Hepatocyte (in vitro differentiated cells): Measurements from ENCODE around the gene NUP85.

ENCODE experiments used
- EZH2 ChIP-seq: fragments of 200-600 bp; sonication (generic); IDR thresholded peaks from 2 replicates; pipeline ENCODE4 v1.6.1; 2016; ENCODE audit warnings: antibody characterized with exemption, mild to moderate bottlenecking, borderline replicate concordance
- TF ChIP-seq, protein P1 (sequence below): fragments of 200-600 bp; sonication (generic); IDR thresholded peaks from 2 replicates; pipeline ENCODE4 v1.5.1; 2016; ENCODE audit warnings: antibody characterized with exemption, mild to moderate bottlenecking; ENCODE audit not compliant: poor library complexity

DNA sequence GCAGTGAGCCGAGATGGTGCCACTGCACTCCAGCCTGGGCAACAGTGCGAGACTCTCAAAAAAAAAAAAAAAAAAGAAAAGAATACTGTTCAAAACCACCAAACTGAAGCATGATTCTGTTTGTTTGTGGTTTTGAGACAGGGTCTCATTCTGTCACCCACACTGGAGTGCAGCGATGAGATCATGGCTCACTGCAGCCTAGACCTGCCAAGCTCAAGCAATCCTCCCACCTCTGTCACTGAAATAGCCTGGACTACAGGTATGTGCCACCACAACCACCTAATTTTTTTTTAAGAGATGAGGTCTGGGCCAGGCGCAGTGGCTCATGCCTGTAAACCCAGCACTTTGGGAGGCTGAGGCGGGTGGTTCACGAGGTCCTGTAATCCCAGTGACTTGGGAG lies 27.0 kb upstream of the NUP85 start:
- TF ChIP-seq, protein P1, sequence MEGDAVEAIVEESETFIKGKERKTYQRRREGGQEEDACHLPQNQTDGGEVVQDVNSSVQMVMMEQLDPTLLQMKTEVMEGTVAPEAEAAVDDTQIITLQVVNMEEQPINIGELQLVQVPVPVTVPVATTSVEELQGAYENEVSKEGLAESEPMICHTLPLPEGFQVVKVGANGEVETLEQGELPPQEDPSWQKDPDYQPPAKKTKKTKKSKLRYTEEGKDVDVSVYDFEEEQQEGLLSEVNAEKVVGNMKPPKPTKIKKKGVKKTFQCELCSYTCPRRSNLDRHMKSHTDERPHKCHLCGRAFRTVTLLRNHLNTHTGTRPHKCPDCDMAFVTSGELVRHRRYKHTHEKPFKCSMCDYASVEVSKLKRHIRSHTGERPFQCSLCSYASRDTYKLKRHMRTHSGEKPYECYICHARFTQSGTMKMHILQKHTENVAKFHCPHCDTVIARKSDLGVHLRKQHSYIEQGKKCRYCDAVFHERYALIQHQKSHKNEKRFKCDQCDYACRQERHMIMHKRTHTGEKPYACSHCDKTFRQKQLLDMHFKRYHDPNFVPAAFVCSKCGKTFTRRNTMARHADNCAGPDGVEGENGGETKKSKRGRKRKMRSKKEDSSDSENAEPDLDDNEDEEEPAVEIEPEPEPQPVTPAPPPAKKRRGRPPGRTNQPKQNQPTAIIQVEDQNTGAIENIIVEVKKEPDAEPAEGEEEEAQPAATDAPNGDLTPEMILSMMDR, result no peak
- no peak for TF ChIP-seq EZH2
